ENCODE measurements around the gene CIROP.

GRCh38 chr14:23053426-23053825 lies 51.4 kb downstream of the CIROP start:
- TF ChIP-seq, protein P1, sequence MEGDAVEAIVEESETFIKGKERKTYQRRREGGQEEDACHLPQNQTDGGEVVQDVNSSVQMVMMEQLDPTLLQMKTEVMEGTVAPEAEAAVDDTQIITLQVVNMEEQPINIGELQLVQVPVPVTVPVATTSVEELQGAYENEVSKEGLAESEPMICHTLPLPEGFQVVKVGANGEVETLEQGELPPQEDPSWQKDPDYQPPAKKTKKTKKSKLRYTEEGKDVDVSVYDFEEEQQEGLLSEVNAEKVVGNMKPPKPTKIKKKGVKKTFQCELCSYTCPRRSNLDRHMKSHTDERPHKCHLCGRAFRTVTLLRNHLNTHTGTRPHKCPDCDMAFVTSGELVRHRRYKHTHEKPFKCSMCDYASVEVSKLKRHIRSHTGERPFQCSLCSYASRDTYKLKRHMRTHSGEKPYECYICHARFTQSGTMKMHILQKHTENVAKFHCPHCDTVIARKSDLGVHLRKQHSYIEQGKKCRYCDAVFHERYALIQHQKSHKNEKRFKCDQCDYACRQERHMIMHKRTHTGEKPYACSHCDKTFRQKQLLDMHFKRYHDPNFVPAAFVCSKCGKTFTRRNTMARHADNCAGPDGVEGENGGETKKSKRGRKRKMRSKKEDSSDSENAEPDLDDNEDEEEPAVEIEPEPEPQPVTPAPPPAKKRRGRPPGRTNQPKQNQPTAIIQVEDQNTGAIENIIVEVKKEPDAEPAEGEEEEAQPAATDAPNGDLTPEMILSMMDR (IDR thresholded peaks at IDR 0.05), result no peak
- TF ChIP-seq POLR2A (IDR thresholded peaks at IDR 0.05), result no peak
